Raji (cell line): ENCODE measurements around the gene NHLRC4.

Experiments
- POLR2A ChIP-seq: IDR thresholded peaks from 2 replicates; pipeline ENCODE4 v1.6.1; 2011; ENCODE audit warnings: low read depth, low read length, control low read depth; ENCODE audit not compliant: insufficient read depth

NHLRC4 gene

GRCh38 chr16:566475-567372 is at the start of gene NHLRC4:
Gene NHLRC4 (plus strand): TSS chr16:567005. CDS start chr16:568048, 1,043 bp downstream.
- peak; percentile 43 for TF ChIP-seq POLR2A

- TF ChIP-seq POLR2A = no peak
Measured at GRCh38 chr16:518858-519257, 47.9 kb upstream of the NHLRC4 start.

- no peak for TF ChIP-seq POLR2A
Measured at GRCh38 chr16:519425-519824, 47.4 kb upstream of the NHLRC4 start.

- no peak; the same call in 1 of the 2 replicates for TF ChIP-seq POLR2A
Measured at GRCh38 chr16:519841-520687, 46.7 kb upstream of the NHLRC4 start.

- TF ChIP-seq POLR2A = no peak
Measured at GRCh38 chr16:520847-521246, 46.0 kb upstream of the NHLRC4 start.

- TF ChIP-seq POLR2A = no peak; the same call in none of the 2 replicates
Measured at GRCh38 chr16:521381-522210, 45.2 kb upstream of the NHLRC4 start.

GRCh38 chr16:522320-523096 is 44.3 kb upstream of the NHLRC4 start:
- TF ChIP-seq POLR2A = peak; percentile 28; the same call in 1 of the 2 replicates

GRCh38 chr16:523097-523741 is 43.6 kb upstream of the NHLRC4 start:
- TF ChIP-seq POLR2A = peak; percentile 45

- TF ChIP-seq POLR2A = 0 out of 2 replicates have a peak, but pooled peaks have one; percentile 27
Measured at GRCh38 chr16:524274-525040, 42.3 kb upstream of the NHLRC4 start.

GRCh38 chr16:525123-525519 is 41.7 kb upstream of the NHLRC4 start:
- 0 out of 2 replicates have a peak, but pooled peaks have one; percentile 11 for TF ChIP-seq POLR2A

GRCh38 chr16:525520-526180 is 41.2 kb upstream of the NHLRC4 start:
- peak; percentile 28 for TF ChIP-seq POLR2A

GRCh38 chr16:526181-527014 is 40.4 kb upstream of the NHLRC4 start:
- 0 out of 2 replicates have a peak, but pooled peaks have one; percentile 26 for TF ChIP-seq POLR2A
